ENCODE results near the gene GNG12. TPM values are rescaled to one million over a fixed set of nuclear protein-coding genes. Genes with fewer than 3 reads are reported as not detected.

The GNG12 gene
- total RNA-seq, 1 experiment from 2014 or later: 23.7 TPM

GRCh38 chr1:67683766-67684525 lies 149.3 kb downstream of the GNG12 start:
- ChIA-PET CTCF (interaction anchor here (0.8 to 3.6 kb wide), 10 partner anchors 17 to 160 kb away, joined by 3 to 46 read pairs (median 6); no protein-coding TSS in a partner anchor), POLR2A (interaction anchor here (1.1 kb wide), 1 partner anchor 160 kb away, joined by 3 read pairs; no protein-coding TSS in a partner anchor)
- TF ChIP-seq CBFB (CRISPR knock-in tag; IDR thresholded peaks at IDR 0.05; ENCODE audit: low read depth) (no peak), E2F1 (CRISPR knock-in tag; IDR thresholded peaks at IDR 0.05) (no peak), TP53 (CRISPR knock-in tag; IDR thresholded peaks at IDR 0.05) (no peak), HMGA2 (CRISPR knock-in tag; IDR thresholded peaks at IDR 0.05) (no peak), ZNF232 (CRISPR knock-in tag; IDR thresholded peaks at IDR 0.05) (no peak), ZNF219 (CRISPR knock-in tag; IDR thresholded peaks at IDR 0.05; ENCODE audit: borderline replicate concordance) (no peak), ZNF532 (CRISPR knock-in tag; IDR thresholded peaks at IDR 0.05; ENCODE audit: borderline replicate concordance) (no peak)
- ATAC-seq (no peak), DNase-seq (ENCODE audit: low spot score) (no peak)
- Mint-ChIP-seq H3K36me3 (peaks cover 13% of the 10 kb centered on the region), H3K9me3 (no peaks in the 10 kb centered on the region), H3K27me3 (ENCODE audit: low read depth) (no peaks in the 10 kb centered on the region), H3K4me3 (peak overlapping the region; percentile 88), H3K27ac (no peak overlapping the region), H3K4me1 (peaks cover 28% of the 10 kb centered on the region)

- H3K27ac Mint-ChIP-seq: no peak overlapping the region
- no peak for ATAC-seq
- no peak for DNase-seq (ENCODE audit: low spot score)
- H3K4me1 Mint-ChIP-seq: peaks cover 25% of the 10 kb centered on the region
- no peaks in the 10 kb centered on the region for H3K27me3 Mint-ChIP-seq (ENCODE audit: low read depth)
- POLR2A ChIA-PET: no interaction called here
- peaks cover 9% of the 10 kb centered on the region for H3K36me3 Mint-ChIP-seq
- H3K4me3 Mint-ChIP-seq: no peak overlapping the region
- no peaks in the 10 kb centered on the region for H3K9me3 Mint-ChIP-seq
- CTCF ChIA-PET: interaction anchor here (1.2 to 3.6 kb wide), 2 partner anchors 77 to 88 kb away, joined by 3 to 46 read pairs; no protein-coding TSS in a partner anchor
- no peak for TF ChIP-seq NR3C1 (CRISPR knock-in tag; conservative IDR thresholded peaks at IDR 0.05; ENCODE audit: low read depth)
- TF ChIP-seq ZNF121 (CRISPR knock-in tag; IDR thresholded peaks at IDR 0.05): no peak
- no peak for TF ChIP-seq AFF4 (CRISPR knock-in tag; IDR thresholded peaks at IDR 0.05; ENCODE audit: borderline replicate concordance)
- no peak for TF ChIP-seq FOXP1 (CRISPR knock-in tag; IDR thresholded peaks at IDR 0.05; ENCODE audit: borderline replicate concordance)
- TF ChIP-seq HMGXB4 (CRISPR knock-in tag; IDR thresholded peaks at IDR 0.05): no peak
- no peak for TF ChIP-seq ERG (CRISPR knock-in tag; IDR thresholded peaks at IDR 0.05)
- no peak for TF ChIP-seq ZNF138 (CRISPR knock-in tag; conservative IDR thresholded peaks at IDR 0.05)
- no peak for TF ChIP-seq ETV6 (CRISPR knock-in tag; IDR thresholded peaks at IDR 0.05)
- TF ChIP-seq CREB1 (CRISPR knock-in tag; IDR thresholded peaks at IDR 0.05): no peak
- TF ChIP-seq IRF1 (CRISPR knock-in tag; IDR thresholded peaks at IDR 0.05): no peak
- TF ChIP-seq FOXJ3 (CRISPR knock-in tag; IDR thresholded peaks at IDR 0.05; ENCODE audit: borderline replicate concordance): no peak
- no peak for TF ChIP-seq OVOL2 (CRISPR knock-in tag; IDR thresholded peaks at IDR 0.05; ENCODE audit: borderline replicate concordance)
- TF ChIP-seq SMAD3 (CRISPR knock-in tag; IDR thresholded peaks at IDR 0.05; ENCODE audit: borderline replicate concordance): no peak
These were observed 150.0 kb downstream of the GNG12 start for GRCh38 chr1:67683316-67683715.
